ENCODE measurements around the gene NF2.

NF2 gene

DNA sequence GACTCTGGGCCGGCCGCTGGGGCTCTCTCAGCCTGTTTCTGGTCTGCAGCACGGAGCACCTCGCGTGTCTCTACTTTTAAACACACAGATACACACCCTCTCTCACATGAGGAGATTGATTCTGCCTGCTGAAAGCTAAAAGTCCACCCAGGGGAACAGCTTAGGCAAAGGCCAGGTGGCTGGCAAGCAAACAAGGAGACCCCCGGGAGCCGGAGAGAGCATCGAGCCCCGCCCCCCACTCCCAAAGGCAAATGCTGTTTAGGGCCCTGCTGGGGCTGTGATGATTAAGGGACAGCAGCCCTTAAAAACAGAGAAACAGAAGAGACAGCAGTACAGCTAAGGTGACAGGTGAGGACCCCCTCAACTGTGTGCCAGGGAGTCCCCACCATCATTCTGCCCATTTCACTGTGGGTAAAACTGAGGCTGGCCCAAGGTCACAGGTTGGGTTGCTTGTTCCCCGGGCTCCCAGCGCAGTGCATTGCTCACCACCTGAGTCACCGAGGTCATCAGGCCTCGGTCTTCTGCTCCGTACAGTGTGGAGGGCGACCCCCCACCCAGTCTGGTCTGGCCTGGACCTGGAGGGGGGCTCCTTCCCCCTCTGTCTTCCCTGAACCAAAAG, 123.2 kb downstream of the NF2 start:
- intact Hi-C loops (cut with DNase I): no loop called here
- DNase-seq: no peak

DNA sequence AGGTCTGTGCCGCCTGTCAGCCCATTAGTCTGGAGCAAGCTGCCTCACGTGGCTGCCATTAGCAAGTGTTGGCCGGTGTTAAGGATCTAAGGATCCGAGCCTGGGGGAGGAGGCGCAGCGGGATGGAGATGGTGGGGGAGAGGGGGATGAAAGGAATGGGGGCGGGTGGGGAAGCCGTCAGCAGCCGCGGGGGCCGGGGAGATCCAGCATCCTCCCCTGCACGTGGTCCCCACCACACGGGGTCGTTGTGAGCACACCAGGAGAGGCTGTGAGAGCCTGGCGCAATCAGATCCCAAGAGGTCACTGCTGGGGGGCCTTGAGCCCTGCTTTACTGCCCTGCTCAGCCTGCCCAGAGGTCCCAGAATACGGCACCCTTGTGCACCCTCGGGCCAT, 123.7 kb downstream of the NF2 start:
- peak in 26 of 42 donors; percentile 20 to 65 (median 40) for DNase-seq
- intact Hi-C loops (cut with DNase I): no loop called here

DNA sequence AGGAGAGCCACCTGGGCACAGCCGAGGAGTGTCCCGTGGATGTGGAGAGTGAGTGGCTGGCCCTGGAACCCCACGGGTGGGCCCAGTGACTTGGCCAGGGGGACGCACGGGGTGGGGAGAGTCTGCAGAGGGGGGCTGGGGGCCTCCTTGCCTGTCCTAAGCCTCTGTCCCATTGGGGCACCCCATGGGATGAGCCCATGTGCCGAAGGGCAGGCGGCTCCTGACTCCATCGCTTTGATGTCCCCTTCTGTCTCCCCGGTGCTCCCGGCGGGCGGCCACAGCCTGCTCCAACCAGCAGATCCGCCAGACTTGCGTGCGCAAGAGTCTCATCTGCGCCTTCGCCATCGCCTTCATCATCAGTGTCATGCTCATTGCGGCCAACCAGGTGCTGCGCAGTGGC, 125.7 kb downstream of the NF2 start:
- no peak for DNase-seq
- intact Hi-C loops (cut with DNase I): no loop called here

- intact Hi-C loops (cut with DNase I): no loop called here
- DNase-seq: no peak
Observed at GRCh38 chr22:29731058-29731850, 127.8 kb downstream of the NF2 start.

GRCh38 chr22:29732883-29733282, 129.4 kb downstream of the NF2 start:
- no peak for DNase-seq
- intact Hi-C loops (cut with DNase I): no loop called here

GRCh38 chr22:29733362-29734201, 130.1 kb downstream of the NF2 start:
- DNase-seq: peak in 2 of 42 donors; percentile 20 to 26
- intact Hi-C loops (cut with DNase I): no loop called here

DNA sequence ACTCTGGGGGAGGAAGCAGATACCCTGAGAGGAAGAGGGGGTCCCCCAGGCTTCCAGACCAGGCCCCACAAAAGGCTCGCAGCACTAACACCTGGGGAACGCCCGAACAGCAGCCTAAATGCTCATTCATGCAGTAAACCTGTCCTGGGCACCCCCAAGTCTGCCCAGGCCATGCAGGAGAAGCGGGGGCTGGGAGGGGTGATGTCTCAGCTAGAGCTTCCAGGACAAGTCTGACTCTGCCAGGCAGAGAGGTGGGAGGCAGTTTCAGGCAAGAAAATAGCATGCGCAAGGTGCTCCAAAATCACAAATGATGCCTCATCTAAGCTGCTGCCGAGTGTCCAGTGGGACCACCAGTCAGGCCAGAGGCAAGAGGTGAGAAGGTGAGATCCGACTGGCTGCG, 131.0 kb downstream of the NF2 start:
- intact Hi-C loops (cut with DNase I): no loop called here
- DNase-seq: peak in 34 of 42 donors; percentile 3 to 72 (median 42)

DNA sequence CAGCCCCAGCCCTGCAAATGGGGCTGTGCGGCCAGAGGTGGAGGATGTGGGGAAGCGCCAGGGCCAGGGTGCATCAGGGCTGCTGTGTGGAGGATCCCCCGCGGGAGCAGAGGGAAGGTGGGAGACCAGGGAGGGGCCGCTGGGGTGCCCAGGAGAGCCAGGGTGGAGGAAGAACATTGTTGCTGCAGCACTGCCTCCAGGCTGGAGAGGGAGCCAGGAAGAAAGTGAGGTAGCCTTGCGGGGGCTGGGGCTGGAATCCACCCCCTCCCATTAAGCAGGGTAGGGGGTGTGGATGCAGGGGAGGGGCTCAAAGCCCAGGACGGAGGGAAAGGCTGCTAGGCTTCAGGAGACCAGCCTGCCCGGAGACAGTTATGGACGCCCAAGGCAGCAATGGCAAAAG, 131.4 kb downstream of the NF2 start:
- intact Hi-C loops (cut with DNase I): no loop called here
- DNase-seq: peak in 3 of 42 donors; percentile 23 to 42 (median 24)

DNA sequence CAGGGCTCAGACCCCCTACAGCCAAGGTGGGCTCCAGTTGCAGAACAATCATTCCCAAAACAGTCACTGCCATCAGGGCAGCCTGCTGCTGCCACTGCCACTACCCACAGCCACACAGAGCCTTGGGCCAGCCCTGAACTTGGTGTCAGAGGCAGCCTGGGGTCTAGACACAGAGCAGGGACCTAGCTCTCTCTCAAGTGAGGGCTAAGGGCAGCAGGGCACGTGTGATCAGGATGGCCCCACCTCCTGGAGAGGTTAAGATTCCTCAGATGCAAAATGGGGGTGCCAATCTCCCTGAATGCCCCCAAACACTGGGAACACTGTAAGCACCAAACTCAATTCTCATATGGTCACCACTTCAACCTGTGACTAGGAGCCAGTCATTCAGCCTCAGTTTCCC, 132.0 kb downstream of the NF2 start:
- intact Hi-C loops (cut with DNase I): no loop called here
- DNase-seq: no peak

DNA sequence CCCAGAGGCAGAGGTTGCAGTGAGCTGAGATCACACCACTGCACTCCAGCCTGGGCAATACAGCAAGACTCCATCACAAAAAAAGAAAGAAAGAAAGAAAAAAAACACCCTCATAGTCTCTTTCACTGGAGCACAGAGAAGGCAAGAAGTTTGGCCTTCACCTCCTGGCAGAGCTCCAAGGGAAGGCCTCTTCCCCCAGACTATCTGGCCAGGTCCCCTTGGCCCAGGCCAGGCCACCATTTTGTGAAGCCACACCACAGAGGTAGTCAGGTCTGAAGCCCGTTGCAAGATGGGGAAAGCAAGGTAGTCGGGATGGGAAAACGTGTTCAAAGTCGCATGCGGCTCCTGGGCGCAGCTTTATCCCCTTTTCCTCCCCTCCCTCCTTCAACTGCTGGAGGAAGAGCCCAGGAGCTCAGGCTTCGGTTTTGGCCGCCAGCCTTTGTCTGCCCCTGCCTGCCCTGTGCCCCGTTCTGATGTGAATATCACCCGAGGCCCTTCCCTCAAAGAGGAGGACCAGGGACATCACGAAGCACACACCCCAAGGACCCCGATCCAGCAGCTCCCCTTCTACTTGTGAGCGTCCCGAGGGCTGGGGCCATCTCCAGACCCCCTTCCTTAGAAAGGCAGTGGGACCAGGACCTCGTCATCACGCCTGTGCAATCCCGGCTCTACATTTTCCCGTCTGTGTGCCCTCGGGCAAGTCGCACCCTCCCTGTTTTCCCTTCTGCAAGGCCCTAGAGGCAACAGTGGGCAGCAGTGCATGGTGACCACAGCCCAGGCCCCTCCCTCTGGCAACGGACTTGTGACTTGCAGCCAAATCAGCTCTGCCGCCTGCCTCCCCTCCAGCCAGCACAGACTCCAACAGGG, 134.1 kb downstream of the NF2 start:
- peak in 30 of 42 donors; percentile 19 to 72 (median 36) for DNase-seq
- intact Hi-C loops (cut with DNase I): no loop called here

- intact Hi-C loops (cut with DNase I): no loop called here
- DNase-seq: no peak
Observed at GRCh38 chr22:29738118-29738815, 134.8 kb downstream of the NF2 start.

DNA sequence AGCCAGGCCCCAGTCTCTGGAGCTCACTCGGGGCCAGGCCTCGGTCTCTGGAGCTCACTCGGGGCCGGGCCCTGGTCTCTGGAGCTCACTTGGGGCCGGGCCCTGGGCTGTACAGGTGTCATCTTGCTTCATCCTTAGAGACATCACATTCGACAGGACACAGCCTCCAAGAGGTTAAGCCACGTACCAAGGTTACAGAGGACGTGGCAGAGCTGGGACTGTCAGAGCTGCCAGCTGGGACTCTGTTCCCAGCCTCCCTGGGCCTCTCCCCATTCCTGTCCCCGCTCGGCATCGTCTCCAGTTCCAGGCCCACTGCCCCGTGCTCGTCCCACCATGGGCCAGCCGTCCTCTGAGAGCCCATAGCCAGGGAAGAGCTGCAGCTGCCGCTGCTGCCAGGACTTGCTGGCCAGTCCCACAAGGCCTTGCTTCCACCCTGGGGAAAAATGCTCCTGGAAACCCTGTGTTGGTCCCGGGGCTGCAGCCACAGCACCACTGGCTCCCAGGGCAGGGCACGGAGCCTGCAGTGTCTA, 136.0 kb downstream of the NF2 start:
- no peak for DNase-seq
- intact Hi-C loops (cut with DNase I): no loop called here

GRCh38 chr22:29740216-29740615, 136.8 kb downstream of the NF2 start:
- no peak for DNase-seq
- intact Hi-C loops (cut with DNase I): no loop called here

DNA sequence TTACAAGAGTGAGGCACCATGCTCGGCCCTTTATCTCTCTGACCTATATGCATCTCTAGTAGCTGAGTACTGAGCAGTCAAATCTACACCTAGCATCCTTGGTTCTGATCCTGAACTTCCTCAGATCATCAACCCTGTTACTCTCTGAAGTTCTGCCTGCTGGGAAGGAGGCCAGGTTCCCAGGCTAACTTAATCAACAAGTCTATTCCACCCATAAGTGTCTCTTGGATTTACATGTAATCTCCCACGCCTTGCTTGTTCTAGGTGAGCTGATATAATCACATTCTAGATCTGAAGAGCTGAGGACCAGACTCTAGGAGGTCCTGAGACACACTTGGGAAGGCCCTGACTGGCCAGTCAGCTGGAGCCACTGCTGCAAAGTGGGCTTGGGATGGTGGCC, 138.5 kb downstream of the NF2 start:
- intact Hi-C loops (cut with DNase I): no loop called here
- no peak for DNase-seq

DNA sequence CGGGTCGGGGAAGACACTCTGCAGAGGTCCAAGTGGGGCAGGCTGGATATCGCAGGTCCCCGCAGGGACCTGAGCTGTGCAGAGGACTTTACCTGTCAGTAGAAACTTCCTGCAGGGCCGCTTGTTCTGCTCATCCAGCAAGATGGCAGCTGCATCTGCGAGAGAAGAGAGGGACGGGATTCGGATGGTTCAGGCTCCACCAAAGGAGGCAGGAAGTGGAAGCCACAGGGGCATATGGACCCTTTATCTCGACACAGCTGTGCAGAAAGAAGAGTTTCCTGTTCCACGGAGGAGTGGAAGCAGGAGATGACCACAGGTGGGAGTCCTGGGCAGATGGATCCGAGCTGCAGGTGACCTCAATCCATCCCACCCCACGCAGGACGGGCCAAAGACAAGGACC, 138.9 kb downstream of the NF2 start:
- no peak for DNase-seq
- intact Hi-C loops (cut with DNase I): no loop called here

DNA sequence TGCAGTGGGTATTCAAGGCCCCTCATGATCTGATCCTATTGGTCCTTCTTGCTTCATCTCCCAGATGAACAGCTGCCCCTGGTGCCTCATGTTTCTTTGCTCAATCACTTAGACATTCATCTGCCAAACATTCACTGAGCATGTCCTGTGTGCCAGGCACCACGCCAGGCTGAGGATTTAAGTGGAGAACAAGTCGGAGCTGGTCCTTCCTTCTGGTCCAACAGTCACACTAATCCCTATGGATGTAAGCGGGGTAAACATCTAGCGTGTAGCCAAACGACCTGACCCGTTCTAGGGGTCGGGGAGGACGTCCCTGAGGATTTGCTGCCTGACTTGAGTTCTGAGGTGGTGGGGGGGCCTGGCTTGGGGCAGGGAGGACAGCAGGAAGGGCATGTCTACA, 141.5 kb downstream of the NF2 start:
- intact Hi-C loops (cut with DNase I): no loop called here
- DNase-seq: peak in 1 of 42 donors; percentile 14

GRCh38 chr22:29747832-29748231, 144.4 kb downstream of the NF2 start:
- DNase-seq: no peak
- intact Hi-C loops (cut with DNase I): no loop called here

All from head of caudate nucleus (tissue), 42 donors.